NCI-H1105 treated with DMSO at 0.1 percent for 48 hours (cell line): ENCODE measurements around the gene PLCH2.

Experiments used
- DNase-seq: peaks from one replicate; lab custom pipeline; 2025; lab: John Stamatoyannopoulos, UW

PLCH2 gene

GRCh38 chr1:2501041-2501819 lies 25.1 kb downstream of the PLCH2 start:
- DNase-seq: no peak

GRCh38 chr1:2501820-2502119 lies 25.7 kb downstream of the PLCH2 start:
- no peak for DNase-seq

DNA sequence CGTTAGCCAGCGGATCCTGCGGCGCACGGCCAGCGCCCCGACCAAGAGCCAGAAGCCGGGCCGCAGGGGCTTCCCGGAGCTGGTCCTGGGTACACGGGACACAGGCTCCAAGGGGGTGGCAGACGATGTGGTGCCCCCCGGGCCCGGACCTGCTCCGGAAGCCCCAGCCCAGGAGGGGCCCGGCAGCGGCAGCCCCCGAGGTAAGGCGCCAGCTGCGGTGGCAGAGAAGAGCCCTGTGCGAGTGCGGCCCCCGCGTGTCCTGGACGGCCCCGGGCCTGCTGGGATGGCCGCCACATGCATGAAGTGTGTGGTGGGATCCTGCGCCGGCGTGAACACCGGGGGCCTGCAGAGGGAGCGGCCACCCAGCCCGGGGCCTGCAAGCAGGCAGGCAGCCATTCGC lies 26.1 kb downstream of the PLCH2 start:
- no peak for DNase-seq

GRCh38 chr1:2502661-2503553 lies 26.8 kb downstream of the PLCH2 start:
- DNase-seq: no peak

DNA sequence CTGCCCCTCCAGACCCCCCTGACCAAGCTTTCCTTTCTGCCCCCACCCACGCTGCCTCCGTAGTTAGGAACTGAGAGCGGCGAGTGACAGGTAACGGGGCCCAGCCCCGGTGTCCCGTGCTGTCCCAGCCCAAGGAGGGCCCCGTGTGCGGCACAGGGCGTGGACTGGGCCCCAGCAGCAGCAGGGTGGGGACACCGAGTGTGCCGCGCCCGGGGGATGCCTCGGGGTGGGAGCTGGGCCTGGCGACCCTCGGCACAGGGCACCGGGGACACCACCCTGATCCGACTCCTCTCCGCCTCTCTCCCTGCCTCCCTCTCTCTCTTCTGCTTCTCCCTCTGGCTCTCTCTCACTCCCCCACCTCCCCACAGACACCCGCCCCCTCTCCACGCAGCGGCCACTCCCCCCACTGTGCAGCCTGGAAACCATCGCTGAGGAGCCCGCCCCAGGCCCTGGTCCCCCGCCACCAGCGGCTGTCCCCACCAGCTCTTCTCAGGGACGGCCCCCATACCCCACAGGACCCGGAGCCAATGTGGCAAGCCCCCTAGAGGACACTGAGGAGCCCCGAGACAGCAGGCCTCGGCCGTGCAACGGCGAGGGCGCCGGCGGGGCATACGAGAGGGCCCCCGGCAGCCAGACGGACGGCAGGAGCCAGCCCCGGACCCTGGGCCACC lies 27.6 kb downstream of the PLCH2 start:
- DNase-seq: no peak

GRCh38 chr1:2504225-2504948 lies 28.3 kb downstream of the PLCH2 start:
- no peak for DNase-seq

DNA sequence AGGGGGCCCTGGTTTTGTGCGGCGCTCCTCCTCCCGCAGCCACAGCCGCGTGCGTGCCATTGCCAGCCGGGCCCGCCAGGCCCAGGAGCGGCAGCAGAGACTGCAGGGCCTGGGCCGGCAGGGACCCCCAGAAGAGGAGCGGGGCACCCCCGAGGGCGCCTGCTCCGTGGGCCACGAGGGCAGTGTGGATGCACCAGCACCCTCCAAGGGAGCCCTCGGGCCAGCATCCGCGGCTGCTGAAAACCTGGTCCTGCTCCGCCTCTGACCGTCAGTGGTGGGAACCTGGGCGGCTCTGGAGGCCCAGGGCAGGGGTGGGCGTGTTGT lies 28.8 kb downstream of the PLCH2 start:
- DNase-seq: no peak

DNA sequence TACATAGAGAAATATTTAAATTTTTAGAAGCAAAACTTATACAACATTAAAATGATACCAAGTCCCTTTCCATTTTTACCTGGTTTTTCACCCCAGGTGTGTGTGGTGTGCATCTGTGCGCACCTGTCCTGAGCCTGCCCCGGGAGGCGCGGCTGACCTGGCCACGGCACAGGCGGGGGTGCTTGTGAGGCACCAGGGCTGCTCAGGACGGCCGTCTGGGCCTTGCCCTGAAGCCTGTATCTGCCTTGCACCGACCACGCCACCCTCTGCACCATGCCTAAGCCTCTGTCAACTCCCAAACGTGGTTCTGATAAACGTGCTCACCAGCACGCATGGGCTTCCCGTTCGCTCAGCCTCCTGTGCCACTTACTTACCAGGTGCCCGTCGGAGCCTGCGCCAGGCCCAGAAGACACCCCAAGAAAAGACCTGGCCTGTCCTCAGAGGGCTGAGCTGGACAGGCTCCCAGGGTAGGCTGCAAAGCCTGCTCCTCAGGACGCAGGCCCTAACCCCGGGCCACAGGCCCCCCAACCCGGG lies 29.4 kb downstream of the PLCH2 start:
- DNase-seq: no peak

DNA sequence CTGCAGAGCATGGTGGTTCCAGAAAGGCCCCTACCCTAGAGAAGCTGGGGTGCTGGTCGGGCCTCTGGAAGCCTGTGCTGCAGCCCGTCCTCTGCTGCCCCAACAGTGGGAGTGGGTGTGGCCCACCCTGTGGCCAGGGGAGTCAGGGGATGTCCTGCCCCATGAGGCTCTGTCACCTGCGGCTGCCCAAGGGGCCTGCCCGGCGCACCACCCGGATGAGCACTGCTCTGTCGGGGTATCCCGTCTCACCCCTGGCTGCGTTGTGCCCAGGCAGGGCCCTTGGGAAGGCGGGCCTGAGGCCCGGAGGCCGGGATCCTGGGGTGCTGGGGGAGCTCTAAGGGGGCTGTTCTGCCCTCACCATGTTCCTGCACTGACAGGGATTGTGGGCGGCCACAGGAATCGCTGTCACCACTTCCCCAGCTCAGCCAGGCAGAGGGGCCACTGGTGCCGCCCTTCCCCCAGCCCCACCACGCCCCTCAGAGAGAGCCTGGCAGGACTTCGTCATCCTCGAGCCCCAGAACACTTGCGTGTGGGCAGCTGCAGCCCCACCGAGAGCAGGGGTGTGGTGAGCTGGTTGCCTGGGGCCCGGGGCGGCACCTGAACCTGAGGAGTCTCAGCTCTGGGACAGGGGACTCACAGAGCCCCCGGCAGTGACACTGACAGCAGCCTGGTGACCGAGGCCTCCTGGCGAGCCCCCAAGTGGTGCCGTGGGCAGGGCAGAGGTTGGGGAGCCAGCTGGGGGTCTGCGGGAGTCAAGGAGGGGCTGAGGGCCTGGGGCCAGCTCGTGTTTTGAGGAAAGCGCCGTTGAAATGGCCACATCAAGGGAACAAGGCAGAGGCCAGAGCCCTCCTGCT lies 30.1 kb downstream of the PLCH2 start:
- DNase-seq: no peak

DNA sequence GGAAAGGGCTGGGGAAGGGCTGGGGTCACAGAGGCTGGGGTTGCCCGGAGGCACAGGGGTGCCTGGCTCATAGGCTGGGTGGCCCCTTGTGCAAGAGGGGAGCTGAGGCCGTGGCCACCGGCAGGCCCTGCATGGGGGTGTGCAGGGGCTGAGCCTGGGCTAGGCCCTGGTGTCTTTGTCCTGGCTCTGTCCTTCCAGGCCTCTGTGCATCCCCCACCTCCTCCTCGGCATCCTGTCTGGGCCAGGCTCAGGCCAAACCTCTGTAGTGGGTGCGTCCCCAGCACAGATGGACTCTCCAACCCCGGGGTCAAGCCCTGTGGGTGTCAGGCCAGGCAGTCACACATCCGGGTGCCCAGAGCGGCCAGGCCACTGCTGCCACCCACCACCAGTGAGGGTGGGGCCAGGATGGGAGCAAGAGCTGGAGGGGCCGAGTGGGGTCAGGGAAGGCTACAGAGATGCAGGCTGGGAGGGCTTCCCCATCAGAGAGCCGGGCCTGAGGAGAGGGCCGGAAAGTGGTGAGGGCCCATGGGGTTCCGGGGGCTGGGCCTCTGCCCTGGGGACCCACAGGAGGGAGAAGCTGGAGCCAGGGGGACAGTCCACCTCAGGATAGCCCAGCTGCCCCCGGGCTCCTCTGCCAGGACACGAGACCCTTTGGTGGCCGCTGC lies 30.9 kb downstream of the PLCH2 start:
- no peak for DNase-seq

- DNase-seq: no peak
Observed at GRCh38 chr1:2507744-2508155, 31.7 kb downstream of the PLCH2 start.

DNA sequence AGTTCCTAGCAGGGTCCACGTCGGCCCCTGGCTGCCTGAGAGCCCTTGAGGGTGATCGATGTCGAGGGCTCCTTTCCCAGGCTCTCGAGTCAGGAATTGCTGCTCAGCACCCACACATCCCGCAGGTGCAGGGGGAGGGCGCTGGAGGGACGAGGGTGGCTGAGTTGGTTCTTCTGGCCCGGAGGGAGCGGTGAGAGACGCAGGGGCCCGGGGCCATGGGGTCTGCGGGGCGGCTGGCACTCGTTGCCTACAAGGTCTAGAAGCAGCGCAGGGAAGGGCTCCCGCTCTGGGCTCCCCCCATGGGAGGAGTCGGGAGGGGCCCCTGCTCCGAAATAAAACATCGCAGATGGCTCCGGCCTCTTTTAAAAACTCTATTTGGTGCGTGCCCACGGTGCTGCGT lies 32.1 kb downstream of the PLCH2 start:
- DNase-seq: no peak

DNA sequence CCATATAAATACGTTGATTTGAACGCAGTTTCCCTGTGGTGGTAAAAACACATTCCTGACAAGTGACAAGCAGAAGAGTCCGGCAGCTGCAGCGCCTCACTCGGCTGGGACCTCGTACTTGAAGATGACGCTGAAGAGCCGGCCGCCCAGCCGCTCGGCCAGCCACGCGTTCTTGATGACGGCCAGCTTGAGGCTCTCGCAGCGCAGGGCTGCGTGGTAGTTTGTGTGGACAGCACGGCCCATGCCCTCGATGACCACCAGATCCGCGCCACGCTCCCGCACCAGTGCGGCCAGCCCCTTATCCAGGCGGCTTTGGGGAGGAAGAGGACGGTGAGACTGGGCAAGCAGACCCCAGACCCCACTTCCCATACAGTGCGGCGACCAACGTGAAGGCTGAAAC lies 32.7 kb downstream of the PLCH2 start:
- no peak for DNase-seq

DNA sequence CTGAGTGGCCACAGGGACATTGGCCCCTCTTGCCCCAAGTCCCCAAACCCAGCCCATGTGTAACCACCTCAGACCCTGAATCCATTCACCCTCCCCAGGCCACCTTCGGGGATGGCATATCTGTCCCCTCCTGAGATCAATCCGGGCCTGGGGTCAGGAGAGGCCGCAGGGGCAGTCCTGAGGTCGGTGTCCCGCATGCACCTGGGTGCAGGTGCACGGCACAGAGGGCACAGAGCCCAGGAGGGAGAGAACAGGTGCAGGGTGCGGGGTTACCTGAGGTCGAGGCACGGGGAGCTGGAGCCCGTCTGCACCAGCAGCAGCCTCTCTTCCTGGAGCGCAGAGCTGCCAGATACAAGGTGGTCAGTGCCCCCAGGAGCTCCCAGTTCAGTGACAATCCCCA lies 33.5 kb downstream of the PLCH2 start:
- DNase-seq: no peak

DNA sequence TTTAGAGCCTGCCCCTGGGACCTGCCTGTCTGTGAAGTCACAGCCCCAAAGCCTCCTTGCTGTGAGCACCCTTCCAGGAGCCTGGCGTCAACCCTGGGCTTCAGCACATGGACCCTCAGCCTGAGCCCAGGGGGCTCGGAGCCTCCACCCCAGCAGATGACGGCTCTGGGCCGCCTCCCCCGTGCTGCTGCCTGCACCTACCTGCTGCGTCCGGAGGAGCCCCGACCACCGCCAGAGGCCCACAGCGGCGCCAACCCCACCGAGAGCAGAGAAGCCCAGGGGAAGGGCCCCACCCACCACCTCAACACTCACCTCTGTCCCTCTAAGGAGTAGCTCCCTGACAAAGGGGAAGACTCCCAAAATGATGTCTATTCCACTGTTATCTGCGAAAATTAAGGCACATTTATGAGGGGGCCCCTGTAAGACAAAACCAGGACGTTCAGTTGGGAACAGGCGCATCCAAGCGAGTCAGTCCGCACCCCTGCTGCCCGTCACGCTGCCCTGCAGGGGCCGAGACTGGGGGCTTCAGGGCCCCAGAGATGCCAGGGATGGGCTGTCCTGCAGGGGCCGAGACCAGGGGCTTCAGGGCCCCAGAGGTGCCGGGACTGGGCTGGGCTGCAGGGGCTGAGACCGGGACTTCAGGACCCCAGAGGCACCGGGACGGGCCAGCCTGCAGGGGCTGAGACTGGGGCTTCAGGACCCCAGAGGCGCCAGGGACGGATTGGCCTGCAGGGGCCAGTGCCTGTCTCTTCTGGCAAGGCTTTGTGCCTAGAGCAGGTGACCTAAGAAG lies 34.5 kb downstream of the PLCH2 start:
- no peak for DNase-seq

GRCh38 chr1:2512862-2513421 lies 36.9 kb downstream of the PLCH2 start:
- no peak for DNase-seq

- no peak for DNase-seq
Observed at GRCh38 chr1:2513939-2514652, 38.0 kb downstream of the PLCH2 start.

DNA sequence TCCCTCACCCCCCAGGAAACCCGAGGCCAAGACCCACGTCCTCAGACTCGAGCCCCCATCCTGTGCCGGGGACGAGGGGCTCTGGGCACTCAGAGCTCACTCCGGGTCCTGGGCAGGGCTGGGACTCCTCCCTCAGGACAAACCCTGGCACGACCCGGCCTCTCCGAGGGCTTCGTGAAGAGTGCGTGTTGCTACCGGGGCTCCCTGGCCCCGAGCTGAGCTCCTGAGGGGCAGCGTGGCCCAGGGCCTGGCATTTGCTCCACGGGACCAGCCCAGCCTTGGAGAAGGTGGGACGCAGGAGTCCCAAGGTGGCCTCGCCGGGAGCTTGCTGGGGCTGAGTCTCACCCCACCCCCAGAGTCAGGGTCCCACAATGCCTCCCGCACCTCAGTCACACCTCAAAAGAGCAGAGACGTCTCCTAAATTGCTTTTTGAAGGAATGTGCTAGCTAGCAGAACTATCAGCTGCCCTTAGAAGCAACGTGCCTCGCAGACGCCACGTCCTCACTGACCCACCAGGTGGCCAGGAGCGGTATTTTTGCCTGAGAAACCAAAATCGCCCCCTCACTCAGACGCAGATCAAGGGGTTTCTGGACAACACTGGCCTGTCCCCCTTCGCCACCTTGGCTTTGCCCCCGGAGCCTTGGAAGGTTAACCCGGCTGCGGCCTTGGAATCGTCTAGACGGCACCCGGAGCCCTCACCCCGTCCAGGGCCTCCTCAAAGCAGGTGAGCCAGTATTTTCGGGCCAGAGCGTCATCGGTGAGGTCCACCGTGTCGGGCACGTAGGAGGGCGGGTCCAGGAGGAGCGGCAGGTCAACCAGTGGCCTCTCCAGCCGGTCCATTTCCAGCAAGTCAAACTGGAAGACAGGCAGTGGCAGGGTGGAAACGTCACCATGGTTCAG lies 39.0 kb downstream of the PLCH2 start:
- no peak for DNase-seq
